WERI-Rb-1 (cell line): ENCODE data around the gene WDR19.
"Not testable (repeated sequence)": the region's sequence is repeated elsewhere in the genome, so short reads cannot be mapped to it uniquely, and the experiment has no call there.

Source experiments
- DNase-seq: peaks from one replicate; pipeline ENCODE4 v3.0.0-alpha.2; 2020
- H3K27ac ChIP-seq: fragments of 250-450 bp; sonication (Bioruptor Pico); 2 replicates; pipeline ENCODE4 v1.5.1; 2020; ENCODE audit warnings: mild to moderate bottlenecking, moderate library complexity
- H3K27me3 ChIP-seq: fragments of 250-450 bp; sonication (Bioruptor Pico); 2 replicates; pipeline ENCODE4 v1.5.1; 2021; ENCODE audit warnings: mild to moderate bottlenecking, low read depth, moderate library complexity; ENCODE audit not compliant: insufficient read depth, severe bottlenecking
- H3K36me3 ChIP-seq: fragments of 250-450 bp; sonication (Bioruptor Pico); 2 replicates; pipeline ENCODE4 v1.5.1; 2020; ENCODE audit warnings: mild to moderate bottlenecking, moderate library complexity
- H3K4me3 ChIP-seq: 2 replicates; pipeline ENCODE4 v1.5.1; 2011; ENCODE audit warnings: low read depth, mild to moderate bottlenecking, control low read depth, low read length
- H3K9me3 ChIP-seq: fragments of 250-450 bp; sonication (Bioruptor Pico); 2 replicates; pipeline ENCODE4 v1.5.1; 2021; ENCODE audit warnings: mild to moderate bottlenecking, moderate library complexity; ENCODE audit not compliant: severe bottlenecking
- TF ChIP-seq, protein P1 (sequence below): IDR thresholded peaks from 2 replicates; pipeline ENCODE4 v1.5.1; 2011; ENCODE audit warnings: low read depth, mild to moderate bottlenecking, control low read depth, inconsistent platforms, low read length

Gene WDR19

DNA sequence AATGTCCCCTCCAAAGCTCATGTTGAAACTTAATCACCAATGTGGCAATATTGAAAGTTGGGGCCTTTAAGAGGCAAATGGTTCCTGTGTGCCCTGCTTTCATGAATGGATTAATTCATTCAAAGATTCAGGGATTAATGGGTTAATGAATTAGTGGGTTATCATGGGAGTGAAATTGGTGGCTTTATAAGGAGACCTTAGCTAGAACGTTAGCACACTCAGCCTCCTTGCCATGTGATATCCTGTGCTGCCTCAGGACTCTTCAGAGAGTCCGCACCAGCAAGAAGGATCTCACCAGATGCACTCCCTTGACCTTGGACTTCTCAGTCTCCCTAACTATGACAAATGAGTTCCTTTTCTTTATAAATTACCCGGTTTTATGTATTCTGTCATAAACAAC lies 2.6 kb upstream of the WDR19 start:
- H3K4me3 ChIP-seq: no peak overlapping the region
- no peak for DNase-seq
- TF ChIP-seq, protein P1, sequence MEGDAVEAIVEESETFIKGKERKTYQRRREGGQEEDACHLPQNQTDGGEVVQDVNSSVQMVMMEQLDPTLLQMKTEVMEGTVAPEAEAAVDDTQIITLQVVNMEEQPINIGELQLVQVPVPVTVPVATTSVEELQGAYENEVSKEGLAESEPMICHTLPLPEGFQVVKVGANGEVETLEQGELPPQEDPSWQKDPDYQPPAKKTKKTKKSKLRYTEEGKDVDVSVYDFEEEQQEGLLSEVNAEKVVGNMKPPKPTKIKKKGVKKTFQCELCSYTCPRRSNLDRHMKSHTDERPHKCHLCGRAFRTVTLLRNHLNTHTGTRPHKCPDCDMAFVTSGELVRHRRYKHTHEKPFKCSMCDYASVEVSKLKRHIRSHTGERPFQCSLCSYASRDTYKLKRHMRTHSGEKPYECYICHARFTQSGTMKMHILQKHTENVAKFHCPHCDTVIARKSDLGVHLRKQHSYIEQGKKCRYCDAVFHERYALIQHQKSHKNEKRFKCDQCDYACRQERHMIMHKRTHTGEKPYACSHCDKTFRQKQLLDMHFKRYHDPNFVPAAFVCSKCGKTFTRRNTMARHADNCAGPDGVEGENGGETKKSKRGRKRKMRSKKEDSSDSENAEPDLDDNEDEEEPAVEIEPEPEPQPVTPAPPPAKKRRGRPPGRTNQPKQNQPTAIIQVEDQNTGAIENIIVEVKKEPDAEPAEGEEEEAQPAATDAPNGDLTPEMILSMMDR: no peak

DNA sequence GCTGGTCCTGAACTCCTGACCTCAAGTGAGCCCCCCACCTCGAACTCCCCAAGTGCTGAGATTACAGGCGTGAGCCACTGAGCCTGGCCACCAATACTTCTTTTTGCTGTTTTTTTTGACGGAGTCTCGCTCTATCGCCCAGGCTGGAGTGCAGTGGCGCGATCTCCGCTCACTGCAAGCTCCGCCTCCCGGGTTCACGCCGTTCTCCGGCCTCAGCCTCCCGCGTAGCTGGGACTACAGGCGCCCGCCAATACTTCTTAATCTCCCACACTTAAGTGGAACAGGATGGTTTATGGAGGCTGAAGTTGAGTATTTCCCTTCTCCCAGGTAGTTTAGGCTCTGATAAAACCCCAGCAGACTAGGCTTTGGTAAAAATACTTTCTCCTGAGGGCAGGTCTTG lies 1.7 kb upstream of the WDR19 start:
- DNase-seq, H3K36me3 ChIP-seq, H3K27ac ChIP-seq: not testable (repeated sequence)

More for the DNA sequence above, 2.6 kb upstream of the WDR19 start:
- Histone ChIP-seq H3K27ac (no peak overlapping the region), H3K9me3 (no peaks in the 10 kb centered on the region), H3K27me3 (no peaks in the 10 kb centered on the region), H3K36me3 (no peaks in the 10 kb centered on the region)

DNA sequence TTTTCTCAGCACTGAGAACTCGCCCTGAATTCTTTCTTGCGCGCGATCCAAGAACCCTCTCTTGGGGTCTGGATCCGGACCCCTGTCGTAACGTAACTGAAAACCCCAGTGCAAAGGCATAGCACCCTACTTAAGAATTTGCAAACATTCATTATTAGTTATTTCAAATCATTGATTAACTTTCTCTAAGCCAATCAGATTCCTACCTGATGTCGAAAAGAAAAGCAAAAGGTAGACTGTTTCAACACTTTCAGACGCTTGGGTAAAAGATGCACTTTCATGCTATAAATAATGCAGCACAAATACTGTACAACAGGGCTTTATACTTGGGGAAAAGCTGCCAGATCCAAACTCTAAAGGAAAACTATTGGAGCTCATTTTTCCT lies 817 bp upstream of the WDR19 start:
- peaks cover 3% of the 10 kb centered on the region; the same call in 1 of the 2 replicates for H3K36me3 ChIP-seq
- H3K27ac ChIP-seq: peak overlapping the region; percentile 10
- no peaks in the 10 kb centered on the region for H3K27me3 ChIP-seq
- no peak for DNase-seq
- H3K9me3 ChIP-seq: no peaks in the 10 kb centered on the region
- peak overlapping the region; percentile 69 for H3K4me3 ChIP-seq
- TF ChIP-seq, protein P1: no peak

More for the DNA sequence above, 1.7 kb upstream of the WDR19 start:
- not testable (repeated sequence) for H3K27me3 ChIP-seq, H3K9me3 ChIP-seq, H3K4me3 ChIP-seq

DNA sequence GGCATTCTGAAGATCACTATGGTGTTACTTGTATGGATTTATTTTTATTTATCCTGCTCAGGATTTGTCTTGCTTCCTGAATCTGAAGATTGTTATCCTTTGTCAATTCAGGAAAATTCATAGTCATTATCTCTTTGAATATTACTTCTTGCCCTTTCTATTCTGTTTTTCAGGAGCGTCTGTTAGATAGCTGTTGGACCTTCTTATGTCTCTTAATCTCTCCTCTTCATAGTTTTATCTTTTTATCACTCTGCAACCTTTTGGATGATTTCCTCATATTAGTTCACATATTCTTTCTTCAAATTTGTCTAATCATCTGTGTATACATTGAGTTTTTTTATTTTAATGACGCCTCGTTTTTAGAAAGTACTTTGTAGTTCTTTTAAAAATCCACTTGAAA lies 19.6 kb downstream of the WDR19 start:
- H3K4me3 ChIP-seq: no peak overlapping the region
- TF ChIP-seq, protein P1: no peak
- H3K27ac ChIP-seq: no peak overlapping the region
- H3K9me3 ChIP-seq: no peaks in the 10 kb centered on the region
- peaks cover 44% of the 10 kb centered on the region for H3K36me3 ChIP-seq
- DNase-seq: no peak
- H3K27me3 ChIP-seq: no peaks in the 10 kb centered on the region

DNA sequence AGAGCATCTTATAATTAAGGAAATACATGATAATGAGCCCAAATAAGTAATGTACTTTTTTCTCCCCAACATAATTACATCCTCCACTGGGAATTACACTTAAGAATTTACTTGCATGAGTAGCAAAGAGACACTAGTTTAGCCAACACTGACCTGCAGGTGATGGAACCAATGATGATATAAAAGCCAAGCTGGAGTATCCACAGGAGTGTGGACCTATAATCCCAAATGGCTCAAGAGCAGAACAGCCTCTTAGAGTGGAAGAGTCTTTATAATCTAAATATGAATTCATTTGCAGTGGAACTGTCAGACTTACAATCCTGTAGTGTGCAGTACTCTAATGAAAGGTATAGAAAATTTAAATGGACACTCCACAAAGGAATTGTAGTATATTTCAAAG lies 22.2 kb downstream of the WDR19 start:
- Histone ChIP-seq H3K4me3 (no peak overlapping the region), H3K9me3 (no peaks in the 10 kb centered on the region), H3K27ac (no peak overlapping the region), H3K27me3 (no peaks in the 10 kb centered on the region), H3K36me3 (peaks cover 46% of the 10 kb centered on the region)
- TF ChIP-seq, protein P1: no peak
- no peak for DNase-seq

DNA sequence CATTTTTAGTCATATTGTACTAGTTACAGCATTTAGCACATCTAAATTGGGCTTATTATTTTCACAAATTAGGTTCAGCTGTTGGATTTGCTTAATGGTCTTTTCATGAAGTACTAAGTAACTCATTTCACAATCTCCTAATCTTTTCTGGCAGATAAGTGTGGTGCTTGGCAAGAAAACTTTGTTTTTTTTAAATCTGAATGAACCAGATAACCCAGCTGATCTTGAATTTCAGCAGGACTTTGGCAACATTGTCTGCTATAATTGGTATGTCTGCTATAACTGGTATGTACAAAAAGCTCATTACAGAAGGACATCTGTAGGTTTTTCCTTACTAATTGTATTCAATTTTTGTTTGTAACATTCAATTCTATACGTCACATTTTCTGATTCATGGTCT lies 22.7 kb downstream of the WDR19 start:
- no peaks in the 10 kb centered on the region for H3K27me3 ChIP-seq
- no peak for DNase-seq
- no peaks in the 10 kb centered on the region for H3K9me3 ChIP-seq
- H3K4me3 ChIP-seq: no peak overlapping the region
- TF ChIP-seq, protein P1: no peak
- H3K36me3 ChIP-seq: peaks cover 46% of the 10 kb centered on the region
- no peak overlapping the region for H3K27ac ChIP-seq
